ENCODE results near the gene KCNAB1.

Gene KCNAB1

DNA sequence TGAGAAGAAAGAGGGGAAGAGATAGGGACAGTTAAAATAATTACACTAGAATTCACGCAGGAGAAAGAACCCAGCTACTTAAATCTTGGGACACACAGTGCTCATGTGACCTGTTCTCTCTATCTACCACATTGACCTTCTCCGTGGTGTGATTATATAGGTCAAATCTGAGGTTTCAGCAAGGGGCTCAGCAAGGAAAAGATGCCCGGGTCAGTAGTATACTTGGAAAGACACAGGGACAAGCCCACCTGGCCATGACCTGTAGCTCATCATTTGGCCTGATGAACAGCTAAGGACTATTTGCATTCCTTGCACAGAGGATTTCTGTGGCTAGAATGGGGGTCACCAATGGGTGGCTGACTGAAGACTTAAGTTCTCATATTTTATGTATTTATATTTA is 362.6 kb downstream of the KCNAB1 start:
- H3K4me3 ChIP-seq (ENCODE audit: insufficient read depth, low read depth, low read length, poor library complexity, severe bottlenecking), result no peak overlapping the region
- H3K36me3 ChIP-seq (ENCODE audit: control insufficient read depth, insufficient read depth, low read length), result no peaks in the 10 kb centered on the region

DNA sequence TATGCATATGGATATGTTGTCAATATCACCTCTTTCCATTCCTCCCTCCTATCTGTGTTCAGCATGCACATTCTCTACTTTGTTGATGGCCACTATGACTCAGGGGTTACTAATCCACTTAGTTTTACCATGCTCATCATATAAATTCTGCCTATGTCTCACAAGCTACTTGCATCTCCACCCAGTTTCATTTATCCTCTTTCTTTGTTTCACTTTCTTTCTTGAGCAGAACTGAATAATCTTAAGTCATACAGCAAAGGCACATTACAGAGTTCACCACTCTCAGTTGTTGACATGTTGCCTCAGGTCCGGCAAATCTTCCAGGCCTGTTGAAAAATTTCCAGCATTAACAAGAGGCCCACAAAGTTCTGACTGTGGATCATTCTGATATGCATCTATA is 363.0 kb downstream of the KCNAB1 start:
- peak overlapping the region; percentile 75 for H3K27ac ChIP-seq (ENCODE audit: insufficient read depth, low read length, poor library complexity, severe bottlenecking)
- peak overlapping the region; percentile 51 for H3K4me3 ChIP-seq (ENCODE audit: insufficient read depth, low read depth, low read length, poor library complexity, severe bottlenecking)
- no peaks in the 10 kb centered on the region for H3K36me3 ChIP-seq (ENCODE audit: control insufficient read depth, insufficient read depth, low read length)
- no peaks in the 10 kb centered on the region for H3K9me3 ChIP-seq (ENCODE audit: control insufficient read depth, low read length)
- H3K4me1 ChIP-seq (ENCODE audit: control insufficient read depth, insufficient read depth, low read length, poor library complexity, severe bottlenecking), result peaks cover 12% of the 10 kb centered on the region
- no peak for DNase-seq
- no peaks in the 10 kb centered on the region for H3K27me3 ChIP-seq (replicated peaks; ENCODE audit: control insufficient read depth, insufficient read depth, low read length, poor library complexity, severe bottlenecking)

More for the DNA sequence above, 362.6 kb downstream of the KCNAB1 start:
- peak overlapping the region; percentile 75 for H3K27ac ChIP-seq (ENCODE audit: insufficient read depth, low read length, poor library complexity, severe bottlenecking)
- peaks cover 12% of the 10 kb centered on the region for H3K4me1 ChIP-seq (ENCODE audit: control insufficient read depth, insufficient read depth, low read length, poor library complexity, severe bottlenecking)
- H3K9me3 ChIP-seq (ENCODE audit: control insufficient read depth, low read length), result no peaks in the 10 kb centered on the region
- no peak for DNase-seq
- H3K27me3 ChIP-seq (replicated peaks; ENCODE audit: control insufficient read depth, insufficient read depth, low read length, poor library complexity, severe bottlenecking), result no peaks in the 10 kb centered on the region

DNA sequence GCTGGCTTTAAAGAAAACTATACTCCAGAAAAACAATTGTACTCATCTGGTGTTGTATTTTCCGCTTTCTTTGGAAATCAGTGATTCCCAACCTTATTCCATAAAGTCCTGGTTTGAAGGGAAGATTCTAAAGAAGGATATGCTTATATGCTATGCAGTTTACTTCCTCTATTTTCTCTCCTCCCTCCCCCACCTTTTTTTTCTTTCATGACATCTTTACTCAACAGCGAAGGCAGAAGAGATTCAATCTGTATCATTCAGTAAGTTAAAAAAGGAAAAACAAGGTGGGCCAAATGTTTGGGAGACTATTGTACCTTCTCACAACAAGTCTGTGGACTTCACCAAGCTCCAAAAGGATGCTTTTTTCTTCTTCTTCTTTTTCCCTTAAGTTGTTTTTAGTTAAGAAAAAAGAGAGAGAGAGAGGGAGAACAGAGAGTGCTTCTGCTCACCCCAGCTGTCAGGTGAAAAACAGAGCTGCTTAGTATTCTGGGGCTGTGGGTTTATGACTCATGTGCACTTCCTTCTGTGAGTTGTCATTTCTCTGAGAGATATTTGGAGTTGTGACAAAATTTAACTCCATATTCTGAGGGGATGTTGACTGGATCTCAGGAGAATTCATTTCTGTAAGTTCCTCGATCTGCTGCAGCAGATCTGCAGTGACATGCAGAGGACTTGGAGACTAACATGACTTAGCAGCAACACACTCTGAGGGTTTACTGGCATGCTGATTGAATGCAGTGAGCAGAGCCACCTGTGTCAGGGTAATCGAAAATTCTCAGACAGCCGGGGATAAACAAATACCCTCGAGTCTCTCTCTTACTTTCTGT is 363.8 kb downstream of the KCNAB1 start:
- peak overlapping the region; percentile 75 for H3K27ac ChIP-seq (ENCODE audit: insufficient read depth, low read length, poor library complexity, severe bottlenecking)
- H3K27me3 ChIP-seq (replicated peaks; ENCODE audit: control insufficient read depth, insufficient read depth, low read length, poor library complexity, severe bottlenecking), result no peaks in the 10 kb centered on the region
- peak; percentile 17 to 34 (median 19) for DNase-seq
- H3K36me3 ChIP-seq (ENCODE audit: control insufficient read depth, insufficient read depth, low read length), result no peaks in the 10 kb centered on the region
- H3K4me3 ChIP-seq (ENCODE audit: insufficient read depth, low read depth, low read length, poor library complexity, severe bottlenecking), result peak overlapping the region; percentile 51
- peaks cover 12% of the 10 kb centered on the region for H3K4me1 ChIP-seq (ENCODE audit: control insufficient read depth, insufficient read depth, low read length, poor library complexity, severe bottlenecking)
- H3K9me3 ChIP-seq (ENCODE audit: control insufficient read depth, low read length), result no peaks in the 10 kb centered on the region

DNA sequence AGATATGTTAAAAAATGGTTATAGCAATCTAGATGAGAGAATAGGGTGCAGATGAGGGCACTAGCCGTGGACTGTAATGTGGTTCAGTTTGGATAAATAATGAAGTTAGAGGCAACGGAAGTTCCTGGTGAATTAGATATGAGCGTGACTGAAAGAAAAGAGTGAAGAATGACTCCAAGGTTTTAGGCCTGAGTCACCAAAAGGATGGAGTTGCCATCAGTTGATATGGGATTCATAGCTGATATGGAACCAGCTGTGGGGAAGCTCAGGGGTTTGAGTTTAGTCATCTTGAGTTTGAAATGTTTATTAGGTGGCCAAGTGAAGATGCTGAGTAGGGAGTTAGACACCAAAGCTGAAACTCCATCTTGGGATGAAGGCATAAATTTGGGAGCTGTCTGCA is 368.4 kb downstream of the KCNAB1 start:
- H3K27me3 ChIP-seq (replicated peaks; ENCODE audit: control insufficient read depth, insufficient read depth, low read length, poor library complexity, severe bottlenecking), result no peaks in the 10 kb centered on the region
- H3K4me3 ChIP-seq (ENCODE audit: insufficient read depth, low read depth, low read length, poor library complexity, severe bottlenecking), result no peak overlapping the region
- H3K27ac ChIP-seq (ENCODE audit: insufficient read depth, low read length, poor library complexity, severe bottlenecking), result no peak overlapping the region
- H3K36me3 ChIP-seq (ENCODE audit: control insufficient read depth, insufficient read depth, low read length), result no peaks in the 10 kb centered on the region
- no peak for DNase-seq
- peaks cover 4% of the 10 kb centered on the region for H3K4me1 ChIP-seq (ENCODE audit: control insufficient read depth, insufficient read depth, low read length, poor library complexity, severe bottlenecking)
- H3K9me3 ChIP-seq (ENCODE audit: control insufficient read depth, low read length), result no peaks in the 10 kb centered on the region

DNA sequence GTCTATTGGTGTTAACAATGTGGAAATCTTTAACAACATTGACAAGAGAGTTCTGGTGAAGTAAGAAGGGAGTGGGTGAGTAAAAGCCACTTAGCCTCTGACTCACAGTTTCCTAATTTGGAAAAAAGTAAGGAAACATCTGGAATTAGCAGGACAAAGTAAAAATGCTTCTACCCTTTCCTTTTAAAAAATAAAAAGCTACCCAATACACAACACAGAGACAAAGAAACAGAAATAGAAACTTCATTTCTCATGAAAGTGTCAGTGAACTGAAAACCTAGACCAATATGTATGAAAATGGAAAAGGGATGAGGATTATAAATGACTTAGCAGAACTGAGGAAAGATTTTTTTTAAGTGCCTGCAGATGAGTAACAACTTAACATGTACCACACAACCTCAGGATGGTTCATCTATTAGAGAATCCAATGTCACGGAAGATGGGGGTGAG is 369.1 kb downstream of the KCNAB1 start:
- no peak for DNase-seq
- Histone ChIP-seq H3K4me3 (ENCODE audit: insufficient read depth, low read depth, low read length, poor library complexity, severe bottlenecking) (no peak overlapping the region), H3K27me3 (replicated peaks; ENCODE audit: control insufficient read depth, insufficient read depth, low read length, poor library complexity, severe bottlenecking) (no peaks in the 10 kb centered on the region)

DNA sequence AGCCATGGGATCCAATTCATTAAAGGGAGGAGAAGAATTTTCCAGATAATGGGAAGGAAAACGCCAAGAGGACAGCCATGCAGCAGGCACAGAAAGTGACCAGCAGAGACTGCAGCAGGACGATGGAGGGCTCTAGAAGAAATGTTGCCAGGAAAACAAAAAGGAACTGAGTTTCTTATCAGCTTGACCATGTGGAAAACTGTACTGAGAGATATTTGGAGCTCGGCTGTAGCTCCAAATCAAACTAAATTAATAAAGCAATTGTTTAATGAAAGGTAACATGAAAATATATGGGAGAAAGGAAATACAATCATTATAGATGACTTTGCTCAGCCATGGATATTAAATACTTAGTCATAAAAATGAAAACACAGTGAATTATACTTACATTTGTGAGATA is 370.8 kb downstream of the KCNAB1 start:
- Histone ChIP-seq H3K27ac (ENCODE audit: insufficient read depth, low read length, poor library complexity, severe bottlenecking) (no peak overlapping the region), H3K4me1 (ENCODE audit: control insufficient read depth, insufficient read depth, low read length, poor library complexity, severe bottlenecking) (no peaks in the 10 kb centered on the region), H3K9me3 (ENCODE audit: control insufficient read depth, low read length) (no peaks in the 10 kb centered on the region), H3K4me3 (ENCODE audit: insufficient read depth, low read depth, low read length, poor library complexity, severe bottlenecking) (no peak overlapping the region), H3K36me3 (ENCODE audit: control insufficient read depth, insufficient read depth, low read length) (no peaks in the 10 kb centered on the region), H3K27me3 (replicated peaks; ENCODE audit: control insufficient read depth, insufficient read depth, low read length, poor library complexity, severe bottlenecking) (no peaks in the 10 kb centered on the region)
- DNase-seq, result no peak

More for the DNA sequence above, 369.1 kb downstream of the KCNAB1 start:
- Histone ChIP-seq H3K4me1 (ENCODE audit: control insufficient read depth, insufficient read depth, low read length, poor library complexity, severe bottlenecking) (no peaks in the 10 kb centered on the region), H3K36me3 (ENCODE audit: control insufficient read depth, insufficient read depth, low read length) (no peaks in the 10 kb centered on the region), H3K27ac (ENCODE audit: insufficient read depth, low read length, poor library complexity, severe bottlenecking) (no peak overlapping the region), H3K9me3 (ENCODE audit: control insufficient read depth, low read length) (no peaks in the 10 kb centered on the region)

DNA sequence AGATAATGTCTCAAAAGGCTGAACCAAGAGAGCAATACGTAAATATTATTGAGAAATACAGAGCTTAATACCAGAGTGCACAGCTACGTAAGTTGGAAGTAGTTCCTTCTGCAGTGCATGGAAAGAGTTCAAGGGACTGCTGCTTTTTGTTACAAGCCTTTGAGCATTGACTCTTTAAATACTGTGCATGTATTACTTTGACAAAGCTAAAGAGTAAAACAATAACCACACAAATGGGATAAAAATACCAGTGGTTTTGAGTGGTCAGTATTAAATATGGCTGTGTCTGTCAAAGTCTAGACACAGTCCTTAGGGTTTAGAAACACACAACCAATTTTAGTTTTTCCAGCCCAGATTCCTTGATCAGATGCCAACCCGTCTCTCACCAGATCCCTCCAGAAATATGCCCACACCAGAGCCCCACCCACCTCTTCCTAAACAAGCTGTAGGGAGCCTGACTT is 372.5 kb downstream of the KCNAB1 start:
- DNase-seq, result no peak
- H3K36me3 ChIP-seq (ENCODE audit: control insufficient read depth, insufficient read depth, low read length), result no peaks in the 10 kb centered on the region
- H3K4me1 ChIP-seq (ENCODE audit: control insufficient read depth, insufficient read depth, low read length, poor library complexity, severe bottlenecking), result no peaks in the 10 kb centered on the region
- no peak overlapping the region for H3K27ac ChIP-seq (ENCODE audit: insufficient read depth, low read length, poor library complexity, severe bottlenecking)
- H3K4me3 ChIP-seq (ENCODE audit: insufficient read depth, low read depth, low read length, poor library complexity, severe bottlenecking), result no peak overlapping the region
- H3K9me3 ChIP-seq (ENCODE audit: control insufficient read depth, low read length), result no peaks in the 10 kb centered on the region
- no peaks in the 10 kb centered on the region for H3K27me3 ChIP-seq (replicated peaks; ENCODE audit: control insufficient read depth, insufficient read depth, low read length, poor library complexity, severe bottlenecking)

DNA sequence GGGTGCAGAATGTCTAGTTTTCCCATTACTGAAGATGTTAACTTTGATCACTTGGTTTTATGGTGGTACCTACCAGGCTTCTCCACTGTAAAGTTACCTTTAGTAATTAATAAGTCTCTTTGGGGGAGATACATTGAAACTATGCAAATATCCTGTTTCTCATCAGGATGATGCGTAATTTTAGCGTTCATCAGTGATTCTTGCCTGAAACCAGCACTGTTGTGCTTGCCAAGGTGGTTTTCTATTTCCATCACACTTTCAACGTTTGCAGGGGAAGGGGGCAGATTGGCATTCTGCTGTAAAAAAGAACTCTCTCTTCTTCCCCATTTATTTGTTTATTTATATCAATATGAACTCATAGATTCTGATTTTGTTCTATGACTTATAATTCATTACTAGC is 373.5 kb downstream of the KCNAB1 start:
- H3K27ac ChIP-seq (ENCODE audit: insufficient read depth, low read length, poor library complexity, severe bottlenecking), result no peak overlapping the region

DNA sequence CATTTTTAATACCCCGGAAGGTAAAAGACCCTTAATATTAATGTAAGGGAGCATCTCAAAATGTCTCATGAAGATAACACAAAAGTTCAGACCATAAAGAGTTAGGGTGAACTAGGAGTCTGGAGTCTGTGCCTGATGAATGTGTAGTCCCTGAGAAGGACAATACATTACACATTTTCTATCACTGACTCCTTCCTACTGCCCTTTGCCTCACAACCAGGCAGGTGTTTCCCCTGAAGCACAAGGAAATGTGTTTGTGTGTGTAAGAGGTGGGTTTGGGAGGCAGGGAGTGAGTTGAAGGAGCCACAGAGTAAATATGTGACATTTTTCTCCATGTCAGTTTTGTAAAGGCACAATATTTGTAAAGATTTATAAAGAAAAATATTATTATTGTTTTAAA is 375.4 kb downstream of the KCNAB1 start:
- H3K4me3 ChIP-seq (ENCODE audit: insufficient read depth, low read depth, low read length, poor library complexity, severe bottlenecking), result no peak overlapping the region
- H3K9me3 ChIP-seq (ENCODE audit: control insufficient read depth, low read length), result no peaks in the 10 kb centered on the region
- no peaks in the 10 kb centered on the region for H3K4me1 ChIP-seq (ENCODE audit: control insufficient read depth, insufficient read depth, low read length, poor library complexity, severe bottlenecking)
- no peaks in the 10 kb centered on the region for H3K27me3 ChIP-seq (replicated peaks; ENCODE audit: control insufficient read depth, insufficient read depth, low read length, poor library complexity, severe bottlenecking)
- DNase-seq, result no peak
- no peak overlapping the region for H3K27ac ChIP-seq (ENCODE audit: insufficient read depth, low read length, poor library complexity, severe bottlenecking)
- no peaks in the 10 kb centered on the region for H3K36me3 ChIP-seq (ENCODE audit: control insufficient read depth, insufficient read depth, low read length)

More for the DNA sequence above, 373.5 kb downstream of the KCNAB1 start:
- H3K4me1 ChIP-seq (ENCODE audit: control insufficient read depth, insufficient read depth, low read length, poor library complexity, severe bottlenecking), result no peaks in the 10 kb centered on the region
- no peaks in the 10 kb centered on the region for H3K36me3 ChIP-seq (ENCODE audit: control insufficient read depth, insufficient read depth, low read length)
- no peaks in the 10 kb centered on the region for H3K27me3 ChIP-seq (replicated peaks; ENCODE audit: control insufficient read depth, insufficient read depth, low read length, poor library complexity, severe bottlenecking)
- no peak overlapping the region for H3K4me3 ChIP-seq (ENCODE audit: insufficient read depth, low read depth, low read length, poor library complexity, severe bottlenecking)
- DNase-seq, result no peak
- H3K9me3 ChIP-seq (ENCODE audit: control insufficient read depth, low read length), result no peaks in the 10 kb centered on the region

DNA sequence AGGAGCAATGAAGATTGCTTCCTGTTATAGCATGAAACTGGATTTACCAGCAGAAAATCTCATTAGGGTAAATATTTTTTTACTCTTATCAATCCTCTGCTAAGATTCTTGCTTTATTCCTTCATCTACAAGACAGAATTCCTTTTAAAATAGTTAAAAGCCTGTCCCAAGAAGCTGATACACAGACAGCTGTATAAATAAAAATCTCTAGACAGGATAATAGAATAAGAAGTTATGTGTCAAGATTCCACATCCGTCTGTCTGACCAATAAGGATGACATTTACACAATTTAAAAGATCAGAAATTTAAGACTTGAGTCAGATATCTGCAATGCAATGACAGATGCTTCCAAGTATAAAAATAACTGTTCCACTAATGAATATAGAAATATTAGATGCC is 376.9 kb downstream of the KCNAB1 start:
- H3K27ac ChIP-seq (ENCODE audit: insufficient read depth, low read length, poor library complexity, severe bottlenecking), result no peak overlapping the region
- no peaks in the 10 kb centered on the region for H3K27me3 ChIP-seq (replicated peaks; ENCODE audit: control insufficient read depth, insufficient read depth, low read length, poor library complexity, severe bottlenecking)
- DNase-seq, result no peak
- H3K4me3 ChIP-seq (ENCODE audit: insufficient read depth, low read depth, low read length, poor library complexity, severe bottlenecking), result no peak overlapping the region
- H3K36me3 ChIP-seq (ENCODE audit: control insufficient read depth, insufficient read depth, low read length), result no peaks in the 10 kb centered on the region
- H3K4me1 ChIP-seq (ENCODE audit: control insufficient read depth, insufficient read depth, low read length, poor library complexity, severe bottlenecking), result no peaks in the 10 kb centered on the region
- no peaks in the 10 kb centered on the region for H3K9me3 ChIP-seq (ENCODE audit: control insufficient read depth, low read length)
